Heart right ventricle (tissue), 16 donors: ENCODE measurements around the gene CRTC3. TPM values are rescaled to one million over a fixed set of nuclear protein-coding genes. Genes with fewer than 3 reads are reported as not detected.

Experiments used
- ATAC-seq, 8 donors: fragments of 200-7000 bp; cut with Tn5 transposase; one replicate each; pipeline ENCODE4 v1.9.1; 2020; ENCODE audit warnings: mild to moderate bottlenecking in 8 of 8, moderate library complexity in 8 of 8, moderate number of reproducible peaks in 1 of 8
- DNase-seq, 2 donors: peaks; one replicate each; pipeline ENCODE4 v3.0.0-alpha.2; 2020
- H3K27ac ChIP-seq, 10 donors: fragments of 200-600 bp; sonication (generic) in 2 of 10; one replicate each; pipeline versions ENCODE4 v1.5.0 to v1.8.0; 2020 to 2022; ENCODE audit warnings: mild to moderate bottlenecking in 3 of 10
- H3K27me3 ChIP-seq, 7 donors: fragments of 200-600 bp; one replicate each; pipeline ENCODE4 v1.8.0; 2021 to 2022; ENCODE audit warnings: mild to moderate bottlenecking in 2 of 7
- H3K36me3 ChIP-seq, 9 donors: fragments of 200-600 bp; sonication (generic) in 1 of 9; one replicate each; pipeline versions ENCODE4 v1.5.0 to v1.8.0; 2020 to 2022; ENCODE audit warnings: mild to moderate bottlenecking in 2 of 9
- H3K4me1 ChIP-seq, 9 donors: fragments of 200-600 bp; sonication (generic) in 1 of 9; one replicate each; pipeline versions ENCODE4 v1.5.0 to v1.8.0; 2020 to 2022; ENCODE audit warnings: mild to moderate bottlenecking in 4 of 9
- H3K4me3 ChIP-seq, 10 donors: fragments of 200-600 bp; sonication (generic) in 2 of 10; one replicate each; pipeline versions ENCODE4 v1.5.0 to v1.8.0; 2020 to 2022; ENCODE audit warnings: mild to moderate bottlenecking in 7 of 10, moderate library complexity in 2 of 10
- H3K9me3 ChIP-seq, 11 donors: fragments of 200-600 bp in 10 of 11; sonication (generic) in 2 of 11; one replicate each; pipeline versions ENCODE4 v1.5.0 to v1.8.0; 2013 to 2022; ENCODE audit warnings: mild to moderate bottlenecking in 2 of 11, control low read depth in 1 of 11, moderate library complexity in 1 of 11
- WGBS, 2 donors: extraction: QIAGEN DNeasy Blood & Tissue Kit; methylation state at CpG; one replicate each; pipeline ENCODE4 v1.1.7; 2013; ENCODE audit warnings: inconsistent platforms in 1 of 2; 5-methylcytosine and 5-hydroxymethylcytosine counted together
- intact Hi-C, 10 donors: fragments of 100-400 bp; cut with DNase I; formaldehyde crosslinking; loops; one replicate each; pipeline versions ENCODE4 v1.11.1 to v1.14.2; 2022
- polyA plus RNA-seq, 2 donors: library from polyadenylated mRNA; stranded (reverse); fragments of 200-250 nt; gene quantifications; one replicate each; pipeline ENCODE4 v1.2.3, GENCODE V29; 2013
- total RNA-seq, 10 donors: library from RNA; stranded (reverse); fragmentation: NEBNext Ultra II Directional in 3 of 10; extraction: Animal tissue kit (Norgen Biotek cat#: 25700) in 3 of 10; gene quantifications; one replicate each; pipeline versions ENCODE4 v1.2.1 to v1.2.4, GENCODE V29; 2021 to 2023
- TF ChIP-seq, protein P1 (sequence below), 9 donors: fragments of 200-600 bp; sonication (generic) in 2 of 9; IDR thresholded peaks; one replicate each; pipeline versions ENCODE4 v1.5.0 to v1.8.0; 2021 to 2022; ENCODE audit warnings: antibody characterized with exemption in 9 of 9, mild to moderate bottlenecking in 5 of 9, moderate library complexity in 1 of 9
- donor health status: Arrhythmogenic right ventricular cardiomyopathy.
- donor health status: ischemic (EF 13 %, LVEDD 7.1; RV severe dilation, severe dysfunction).
- donor health status: healthy with polysubstance abuse.
- donor health status: DM: no; HTN: yes; CAD: no.
- donor health status: DM: no; HTN: no; CAD: no.
- donor health status: ischemic (EF 25% LVEDD 6.9; RV normal size, moderate dysfunction).
- donor health status: ischemic (EF 25% LVEDD 5.7; RV mildly dilated, moderate dysfunction).
- donor health status: healthy.
- donor health status: DM: yes; HTN: yes; CAD: no.
- donor health status: Ischemic cardiomyopathy.
- donor health status: ischemic (EF 35%, LVEDD 5.7; RV mildly dilated, moderate dysfunction).
- donor health status: nonischemic (EF 11% LVEDD 7.7; RV severe dilation, severe dysfunction).
- donor health status: DM: yes; HTN: yes; CAD: no.
- donor health status: PGD.
- donor health status: ischemic (EF 29% LVEDD 5.4; RV normal size, mild dysfunction).
- donor health status: nonischemic (EF 23%, LVEDD 6.1; RV moderate dilation, normal function).

Gene CRTC3
- total and polyA plus RNA-seq, 12 donors, result 11.5 to 34.9 (median 28.3) TPM

GRCh38 chr15:90583471-90584252 is 53.9 kb downstream of the CRTC3 start:
- DNase-seq (no peak), ATAC-seq (peak in 5 of 8 donors; percentile 29 to 48 (median 42))
- 38 to 50% methylated on average over 5 of the region's 5 CpGs for WGBS, 2 donors
- Histone ChIP-seq H3K27me3 (no peaks in the 10 kb centered on the region), H3K4me3 (no peak overlapping the region), H3K4me1 (peaks cover 15 to 81% (median 62%) of the 10 kb centered on the region in 9 donors), H3K36me3 (peaks cover 0 to 10% (median 0%) of the 10 kb centered on the region in 9 donors), H3K9me3 (no peaks in the 10 kb centered on the region), H3K27ac (peak overlapping the region in 6 of 10 donors; percentile 21 to 72 (median 38))
- TF ChIP-seq, protein P1, sequence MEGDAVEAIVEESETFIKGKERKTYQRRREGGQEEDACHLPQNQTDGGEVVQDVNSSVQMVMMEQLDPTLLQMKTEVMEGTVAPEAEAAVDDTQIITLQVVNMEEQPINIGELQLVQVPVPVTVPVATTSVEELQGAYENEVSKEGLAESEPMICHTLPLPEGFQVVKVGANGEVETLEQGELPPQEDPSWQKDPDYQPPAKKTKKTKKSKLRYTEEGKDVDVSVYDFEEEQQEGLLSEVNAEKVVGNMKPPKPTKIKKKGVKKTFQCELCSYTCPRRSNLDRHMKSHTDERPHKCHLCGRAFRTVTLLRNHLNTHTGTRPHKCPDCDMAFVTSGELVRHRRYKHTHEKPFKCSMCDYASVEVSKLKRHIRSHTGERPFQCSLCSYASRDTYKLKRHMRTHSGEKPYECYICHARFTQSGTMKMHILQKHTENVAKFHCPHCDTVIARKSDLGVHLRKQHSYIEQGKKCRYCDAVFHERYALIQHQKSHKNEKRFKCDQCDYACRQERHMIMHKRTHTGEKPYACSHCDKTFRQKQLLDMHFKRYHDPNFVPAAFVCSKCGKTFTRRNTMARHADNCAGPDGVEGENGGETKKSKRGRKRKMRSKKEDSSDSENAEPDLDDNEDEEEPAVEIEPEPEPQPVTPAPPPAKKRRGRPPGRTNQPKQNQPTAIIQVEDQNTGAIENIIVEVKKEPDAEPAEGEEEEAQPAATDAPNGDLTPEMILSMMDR (IDR thresholded peaks at IDR 0.05), result no peak
- intact Hi-C loops, result no loop called here

GRCh38 chr15:90584841-90585240 is 55.1 kb downstream of the CRTC3 start:
- ATAC-seq (no peak), DNase-seq (no peak)
- Histone ChIP-seq H3K27ac (peak overlapping the region in 1 of 10 donors; percentile 29), H3K9me3 (no peaks in the 10 kb centered on the region), H3K4me3 (no peak overlapping the region), H3K4me1 (peaks cover 15 to 77% (median 54%) of the 10 kb centered on the region in 9 donors), H3K36me3 (peaks cover 0 to 18% (median 0%) of the 10 kb centered on the region in 9 donors), H3K27me3 (no peaks in the 10 kb centered on the region)
- intact Hi-C loops, result no loop called here
- TF ChIP-seq, protein P1 (IDR thresholded peaks at IDR 0.05), result no peak
- 78 to 87% methylated on average over 6 of the region's 6 CpGs for WGBS, 2 donors

GRCh38 chr15:90585863-90586262 is 56.1 kb downstream of the CRTC3 start:
- no peaks in the 10 kb centered on the region for H3K27me3 ChIP-seq
- H3K4me1 ChIP-seq, result peaks cover 15 to 77% (median 52%) of the 10 kb centered on the region in 9 donors
- no peaks in the 10 kb centered on the region for H3K9me3 ChIP-seq
- H3K4me3 ChIP-seq, result no peak overlapping the region
- TF ChIP-seq, protein P1 (IDR thresholded peaks at IDR 0.05), result no peak
- no peak for ATAC-seq
- peak overlapping the region in 3 of 10 donors; percentile 2 to 29 (median 15) for H3K27ac ChIP-seq
- DNase-seq, result no peak
- WGBS, 2 donors, result 66% methylated on average over 4 of the region's 4 CpGs
- peaks cover 0 to 18% (median 0%) of the 10 kb centered on the region in 9 donors for H3K36me3 ChIP-seq
- intact Hi-C loops, result no loop called here

- no peak for ATAC-seq
- H3K27me3 ChIP-seq, result no peaks in the 10 kb centered on the region
- H3K27ac ChIP-seq, result no peak overlapping the region
- 96% methylated on average over 5 of the region's 5 CpGs for WGBS, 2 donors
- no peaks in the 10 kb centered on the region for H3K9me3 ChIP-seq
- no peak overlapping the region for H3K4me3 ChIP-seq
- H3K4me1 ChIP-seq, result peaks cover 15 to 76% (median 49%) of the 10 kb centered on the region in 9 donors
- DNase-seq, result no peak
- peaks cover 0 to 18% (median 0%) of the 10 kb centered on the region in 9 donors for H3K36me3 ChIP-seq
- intact Hi-C loops, result no loop called here
- TF ChIP-seq, protein P1 (IDR thresholded peaks at IDR 0.05), result no peak
Measured at GRCh38 chr15:90586948-90587347, 57.2 kb downstream of the CRTC3 start.
